Transverse colon (tissue), 4 donors: ENCODE measurements around the gene EFNA5. TPM values are rescaled to one million over a fixed set of nuclear protein-coding genes. Genes with fewer than 3 reads are reported as not detected.

ENCODE experiments used
- DNase-seq: peaks from one replicate; pipeline ENCODE4 v3.0.0-alpha.2; 2019
- H3K27ac ChIP-seq, 4 donors: fragments of 200-600 bp; sonication (generic); 2 replicates each; pipeline ENCODE4 v1.5.1; 2016 to 2018; ENCODE audit warnings: inconsistent platforms in 4 of 4
- H3K27me3 ChIP-seq: fragments of 200-600 bp; sonication (generic); 2 replicates; pipeline ENCODE4 v1.5.1; 2017; ENCODE audit warnings: inconsistent platforms
- H3K36me3 ChIP-seq, 4 donors: fragments of 200-600 bp; sonication (generic); 2 replicates each; pipeline ENCODE4 v1.5.1; 2017 to 2019; ENCODE audit warnings: inconsistent platforms in 4 of 4
- H3K4me1 ChIP-seq, 4 donors: fragments of 200-600 bp; sonication (generic); 2 replicates each; pipeline ENCODE4 v1.5.1; 2017 to 2020; ENCODE audit warnings: inconsistent platforms in 4 of 4
- H3K4me3 ChIP-seq, 4 donors: fragments of 200-600 bp; sonication (generic); 1 replicate in 1 of 4; 2 replicates in 3 of 4; pipeline versions ENCODE4 v1.5.1 to v1.6.1; 2017 to 2019; ENCODE audit warnings: inconsistent platforms in 4 of 4
- H3K9me3 ChIP-seq, 2 donors: fragments of 200-600 bp; sonication (generic); 2 replicates each; pipeline ENCODE4 v1.5.1; 2017 to 2019; ENCODE audit warnings: inconsistent platforms in 2 of 2
- EP300 ChIP-seq: sonication (generic); formaldehyde crosslinking; IDR thresholded peaks from one replicate; pipeline ENCODE4 v1.6.1; 2017; ENCODE audit warnings: antibody characterized with exemption, low read depth
- POLR2A ChIP-seq: fragments of 450-650 bp; IDR thresholded peaks from one replicate; pipeline ENCODE4 v1.6.1; 2016; ENCODE audit warnings: antibody characterized with exemption, mild to moderate bottlenecking, moderate library complexity
- POLR2AphosphoS5 ChIP-seq, 3 donors: sonication (generic); formaldehyde crosslinking; IDR thresholded peaks; one replicate each; pipeline ENCODE4 v1.6.1; 2016; ENCODE audit warnings: antibody characterized with exemption in 3 of 3
- WGBS, 2 donors: methylation state at CpG; one replicate each; pipeline ENCODE4 v1.1.5; 2018; ENCODE audit warnings: low coverage in 1 of 2; 5-methylcytosine and 5-hydroxymethylcytosine counted together
- in situ Hi-C, 4 donors: fragments of 200-750 bp; cut with MboI; loops; one replicate each; pipeline versions ENCODE4 v1.15.0 to v1.15.1; 2017; ENCODE audit warnings: low sequenced_read_pairs in 3 of 4, low pct_ligation_motif_present in 1 of 4, low pct_unique_long_range_greater_than_20kb in 1 of 4
- intact Hi-C: fragments of 100-400 bp; cut with DNase I; formaldehyde crosslinking; loops from one replicate; pipeline ENCODE4 v1.15.1; 2023; ENCODE audit warnings: low total_unique reads
- total RNA-seq, 4 donors: library from RNA; depleted of rRNA; stranded (reverse); fragments of >200 nt; gene quantifications; one replicate each; pipeline ENCODE4 v1.1.0, GENCODE V29; 2016
- TF ChIP-seq, protein P1 (sequence below), 5 experiments: fragments of 200-600 bp in 3 of 5; fragments of 450-650 bp in 2 of 5; sonication (generic) in 3 of 5; IDR thresholded peaks; 1 replicate in 2 of 5; 2 replicates in 3 of 5; pipeline ENCODE4 v1.5.1; 2016 to 2017; ENCODE audit warnings: antibody characterized with exemption in 5 of 5, inconsistent platforms in 3 of 5, mild to moderate bottlenecking in 2 of 5, moderate library complexity in 1 of 5

Gene EFNA5
- total RNA-seq, 4 donors from 2014 or later = 1.5 to 18.2 (median 12.1) TPM

DNA sequence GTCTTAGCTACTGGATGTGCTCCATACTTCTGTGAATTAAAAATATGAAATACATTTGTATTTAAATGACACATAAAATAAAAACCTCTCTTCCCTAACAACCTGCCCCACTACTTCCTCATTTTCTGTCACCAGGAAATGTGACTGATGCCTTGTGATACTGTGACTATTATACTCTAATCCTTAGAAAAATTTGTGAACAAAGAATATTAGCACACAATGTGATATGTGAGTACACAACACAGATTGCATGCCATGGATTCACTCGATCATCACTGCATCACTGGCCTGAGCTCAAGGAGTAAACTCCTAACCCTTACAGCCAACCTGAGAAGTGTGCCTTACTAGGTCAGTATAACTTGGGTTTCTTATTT, 281.0 kb downstream of the EFNA5 start:
- Histone ChIP-seq H3K9me3 (no peaks in the 10 kb centered on the region), H3K27me3 (no peaks in the 10 kb centered on the region), H3K27ac (peak overlapping the region in 1 of 4 donors; percentile 15), H3K4me3 (no peak overlapping the region), H3K36me3 (no peaks in the 10 kb centered on the region), H3K4me1 (peaks cover 12 to 28% (median 19%) of the 10 kb centered on the region in 4 donors)
- intact Hi-C loops (no loop called here), in situ Hi-C loops (no loop called here)
- TF ChIP-seq POLR2AphosphoS5 (IDR thresholded peaks at IDR 0.05) (no peak), POLR2A (no peak), EP300 (no peak)
- TF ChIP-seq, protein P1, sequence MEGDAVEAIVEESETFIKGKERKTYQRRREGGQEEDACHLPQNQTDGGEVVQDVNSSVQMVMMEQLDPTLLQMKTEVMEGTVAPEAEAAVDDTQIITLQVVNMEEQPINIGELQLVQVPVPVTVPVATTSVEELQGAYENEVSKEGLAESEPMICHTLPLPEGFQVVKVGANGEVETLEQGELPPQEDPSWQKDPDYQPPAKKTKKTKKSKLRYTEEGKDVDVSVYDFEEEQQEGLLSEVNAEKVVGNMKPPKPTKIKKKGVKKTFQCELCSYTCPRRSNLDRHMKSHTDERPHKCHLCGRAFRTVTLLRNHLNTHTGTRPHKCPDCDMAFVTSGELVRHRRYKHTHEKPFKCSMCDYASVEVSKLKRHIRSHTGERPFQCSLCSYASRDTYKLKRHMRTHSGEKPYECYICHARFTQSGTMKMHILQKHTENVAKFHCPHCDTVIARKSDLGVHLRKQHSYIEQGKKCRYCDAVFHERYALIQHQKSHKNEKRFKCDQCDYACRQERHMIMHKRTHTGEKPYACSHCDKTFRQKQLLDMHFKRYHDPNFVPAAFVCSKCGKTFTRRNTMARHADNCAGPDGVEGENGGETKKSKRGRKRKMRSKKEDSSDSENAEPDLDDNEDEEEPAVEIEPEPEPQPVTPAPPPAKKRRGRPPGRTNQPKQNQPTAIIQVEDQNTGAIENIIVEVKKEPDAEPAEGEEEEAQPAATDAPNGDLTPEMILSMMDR (IDR thresholded peaks at IDR 0.05) = no peak
- DNase-seq = no peak
- WGBS, 2 donors = 56 to 67% methylated on average over 1 of the region's 1 CpG

- in situ Hi-C loops (no loop called here), intact Hi-C loops (no loop called here)
- Histone ChIP-seq H3K4me3 (no peak overlapping the region), H3K9me3 (no peaks in the 10 kb centered on the region), H3K27me3 (no peaks in the 10 kb centered on the region), H3K36me3 (no peaks in the 10 kb centered on the region), H3K27ac (peak overlapping the region in 1 of 4 donors; percentile 15), H3K4me1 (peaks cover 12 to 28% (median 19%) of the 10 kb centered on the region in 4 donors)
- WGBS, 2 donors = 32 to 34% methylated on average over 4 to 5 of the region's 5 CpGs
- no peak for TF ChIP-seq EP300
- DNase-seq = peak; percentile 19
Measured at GRCh38 chr5:107389130-107389774, 281.5 kb downstream of the EFNA5 start.

GRCh38 chr5:107388141-107388861, 282.4 kb downstream of the EFNA5 start:
- WGBS, 2 donors = 41 to 43% methylated on average over 8 of the region's 8 CpGs
- DNase-seq = no peak
- in situ Hi-C loops = no loop called here

DNA sequence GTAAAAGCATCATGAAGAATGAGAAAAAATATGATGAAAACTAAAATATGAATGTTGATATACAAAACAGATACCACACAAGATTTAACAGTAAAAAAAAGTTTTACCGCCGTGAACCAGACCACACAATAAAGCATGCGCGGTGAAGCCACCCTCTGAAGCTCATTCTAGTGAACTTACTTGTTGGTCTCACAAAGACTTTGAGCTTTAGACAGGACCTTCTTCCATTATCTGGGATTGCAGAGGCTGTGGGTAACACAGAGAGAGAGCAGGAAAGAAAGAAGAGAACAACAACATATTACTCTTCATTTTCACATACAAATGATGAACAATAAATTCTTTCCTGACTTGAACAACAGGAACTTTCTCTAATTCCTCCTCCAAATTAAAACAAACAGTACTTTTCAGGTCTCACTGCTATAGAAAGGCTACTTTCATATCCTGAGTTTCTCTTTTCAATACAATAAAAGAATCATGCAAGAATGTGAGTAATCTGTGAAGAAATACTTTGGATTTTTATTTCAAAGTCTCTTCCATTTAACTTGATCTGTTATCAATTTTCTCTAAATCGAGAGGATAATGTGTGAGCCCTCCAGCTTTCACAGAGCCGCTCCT, 283.1 kb downstream of the EFNA5 start:
- no peaks in the 10 kb centered on the region for H3K9me3 ChIP-seq
- H3K4me3 ChIP-seq = no peak overlapping the region
- H3K36me3 ChIP-seq = no peaks in the 10 kb centered on the region
- TF ChIP-seq POLR2A = no peak
- TF ChIP-seq POLR2AphosphoS5 (IDR thresholded peaks at IDR 0.05) = no peak
- intact Hi-C loops = no loop called here
- H3K27ac ChIP-seq = no peak overlapping the region
- H3K27me3 ChIP-seq = no peaks in the 10 kb centered on the region
- WGBS, 2 donors = 86 to 90% methylated on average over 5 to 6 of the region's 6 CpGs
- H3K4me1 ChIP-seq = peaks cover 12 to 28% (median 19%) of the 10 kb centered on the region in 4 donors
- in situ Hi-C loops = no loop called here
- DNase-seq = no peak

More at GRCh38 chr5:107388141-107388861, 282.4 kb downstream of the EFNA5 start:
- Histone ChIP-seq H3K27ac (no peak overlapping the region), H3K9me3 (no peaks in the 10 kb centered on the region), H3K4me3 (no peak overlapping the region), H3K36me3 (no peaks in the 10 kb centered on the region), H3K4me1 (peaks cover 12 to 28% (median 19%) of the 10 kb centered on the region in 4 donors), H3K27me3 (no peaks in the 10 kb centered on the region)
- intact Hi-C loops = no loop called here
- TF ChIP-seq EP300 = no peak
- no peak for TF ChIP-seq POLR2A
- TF ChIP-seq POLR2AphosphoS5 (IDR thresholded peaks at IDR 0.05) = no peak
- TF ChIP-seq, protein P1 (IDR thresholded peaks at IDR 0.05) = no peak

- 97 to 100% methylated on average over 2 of the region's 2 CpGs for WGBS, 2 donors
- H3K4me3 ChIP-seq = no peak overlapping the region
- in situ Hi-C loops (no loop called here), intact Hi-C loops (no loop called here)
- no peaks in the 10 kb centered on the region for H3K27me3 ChIP-seq
- DNase-seq = no peak
- H3K36me3 ChIP-seq = no peaks in the 10 kb centered on the region
- no peak for TF ChIP-seq POLR2AphosphoS5 (IDR thresholded peaks at IDR 0.05)
- TF ChIP-seq, protein P1 (IDR thresholded peaks at IDR 0.05) = no peak
- no peak for TF ChIP-seq EP300
- no peak for TF ChIP-seq POLR2A
- H3K9me3 ChIP-seq = no peaks in the 10 kb centered on the region
- no peak overlapping the region for H3K27ac ChIP-seq
- H3K4me1 ChIP-seq = peaks cover 12 to 28% (median 19%) of the 10 kb centered on the region in 4 donors
Measured at GRCh38 chr5:107385708-107386107, 285.0 kb downstream of the EFNA5 start.
